Heart left ventricle (tissue), 13 donors: ENCODE results near the gene LYZL1.

ENCODE experiments used
- CTCF ChIP-seq, 12 donors: fragments of 200-600 bp; sonication (generic) in 4 of 12; IDR thresholded peaks; one replicate each; pipeline versions ENCODE4 v1.5.0 to v1.8.0; 2018 to 2022; ENCODE audit warnings: antibody characterized with exemption in 12 of 12, mild to moderate bottlenecking in 5 of 12
- POLR2A ChIP-seq, 2 donors: fragments of 450-650 bp; IDR thresholded peaks; one replicate each; pipeline ENCODE4 v1.6.1; 2017; ENCODE audit warnings: antibody characterized with exemption in 2 of 2, mild to moderate bottlenecking in 2 of 2, moderate library complexity in 2 of 2
- donor health status: ischemic (EF 13 %, LVEDD 7.1; RV severe dilation, severe dysfunction).
- donor health status: DM: no; HTN: yes; CAD: no.
- donor health status: DM: no; HTN: no; CAD: no.
- donor health status: ischemic (EF 25% LVEDD 6.9; RV normal size, moderate dysfunction).
- donor health status: ischemic (EF 25% LVEDD 5.7; RV mildly dilated, moderate dysfunction).
- donor health status: ischemic (EF 35%, LVEDD 5.7; RV mildly dilated, moderate dysfunction).
- donor health status: nonischemic (EF 11% LVEDD 7.7; RV severe dilation, severe dysfunction).
- donor health status: DM: yes; HTN: yes; CAD: no.
- donor health status: PGD.
- donor health status: ischemic (EF 29% LVEDD 5.4; RV normal size, mild dysfunction).
- donor health status: nonischemic (EF 23%, LVEDD 6.1; RV moderate dilation, normal function).

GRCh38 chr10:29332061-29332760, 43.3 kb downstream of the LYZL1 start:
- no peak for TF ChIP-seq CTCF (IDR thresholded peaks at IDR 0.05)
- no peak for TF ChIP-seq POLR2A (IDR thresholded peaks at IDR 0.05)
